Suprapubic skin (tissue), 4 donors: ENCODE results near the gene TBC1D14.

Experiments used
- CTCF ChIP-seq, 2 donors: fragments of 200-600 bp in 1 of 2; fragments of 450-650 bp in 1 of 2; sonication (generic) in 1 of 2; IDR thresholded peaks; one replicate each; pipeline ENCODE4 v1.5.1; 2016 to 2019; ENCODE audit warnings: antibody characterized with exemption in 2 of 2, mild to moderate bottlenecking in 1 of 2, moderate library complexity in 1 of 2
- POLR2A ChIP-seq, 2 donors: fragments of 450-650 bp; IDR thresholded peaks; one replicate each; pipeline ENCODE4 v1.6.1; 2017; ENCODE audit warnings: antibody characterized with exemption in 2 of 2, mild to moderate bottlenecking in 2 of 2, moderate library complexity in 2 of 2
- POLR2AphosphoS5 ChIP-seq, 3 donors: sonication (generic); formaldehyde crosslinking; IDR thresholded peaks; one replicate each; pipeline ENCODE4 v1.6.1; 2017; ENCODE audit warnings: antibody characterized with exemption in 3 of 3

DNA sequence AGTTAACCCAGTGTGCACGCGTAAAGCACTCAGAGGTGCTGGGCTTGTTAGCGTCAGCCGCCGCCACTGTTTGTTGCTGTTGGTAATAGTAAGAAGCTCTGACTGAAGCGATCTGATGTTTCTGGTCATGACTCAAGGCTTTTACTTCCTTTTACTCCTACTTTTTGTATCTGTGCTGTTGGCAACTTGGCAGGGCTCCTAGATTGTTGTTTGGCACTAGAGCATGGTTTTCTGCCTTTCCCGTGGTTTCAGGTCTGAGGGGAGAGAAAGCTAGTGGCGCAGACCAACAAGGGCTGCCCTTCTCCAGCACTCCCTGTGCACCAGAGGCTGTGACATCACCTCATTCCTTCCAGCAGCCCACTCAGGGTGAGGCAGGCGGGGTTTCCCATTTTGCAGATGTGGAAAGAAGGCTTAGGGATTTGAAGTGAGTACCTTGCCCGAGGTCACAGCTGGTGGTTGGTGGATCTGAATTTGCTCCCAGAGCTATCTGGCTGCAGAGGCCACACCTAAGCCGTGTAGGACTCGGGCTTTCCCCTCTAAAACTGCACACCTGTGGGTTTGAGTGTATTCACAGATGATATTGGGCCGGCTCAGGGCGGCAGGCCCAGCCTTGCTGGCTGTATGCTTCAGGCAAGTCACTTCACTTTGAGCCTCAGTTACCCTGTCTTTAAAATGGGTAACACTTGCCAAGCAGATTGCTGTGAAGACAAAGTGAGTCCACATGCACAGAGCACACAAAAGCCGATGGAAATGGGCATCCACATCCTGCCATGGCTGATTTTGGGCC is 82.3 kb downstream of the TBC1D14 start:
- TF ChIP-seq CTCF (IDR thresholded peaks at IDR 0.05) (no peak), POLR2AphosphoS5 (IDR thresholded peaks at IDR 0.05) (no peak), POLR2A (IDR thresholded peaks at IDR 0.05) (no peak)
